Activated CD8-positive, alpha-beta memory T cell treated with anti-CD3 and anti-CD28 coated beads for 24 hours (primary cell): Measurements from ENCODE around the gene RYR1.

ENCODE experiments used
- DNase-seq: peaks from one replicate; pipeline ENCODE4 v3.0.0-alpha.2; 2020

The RYR1 gene

DNA sequence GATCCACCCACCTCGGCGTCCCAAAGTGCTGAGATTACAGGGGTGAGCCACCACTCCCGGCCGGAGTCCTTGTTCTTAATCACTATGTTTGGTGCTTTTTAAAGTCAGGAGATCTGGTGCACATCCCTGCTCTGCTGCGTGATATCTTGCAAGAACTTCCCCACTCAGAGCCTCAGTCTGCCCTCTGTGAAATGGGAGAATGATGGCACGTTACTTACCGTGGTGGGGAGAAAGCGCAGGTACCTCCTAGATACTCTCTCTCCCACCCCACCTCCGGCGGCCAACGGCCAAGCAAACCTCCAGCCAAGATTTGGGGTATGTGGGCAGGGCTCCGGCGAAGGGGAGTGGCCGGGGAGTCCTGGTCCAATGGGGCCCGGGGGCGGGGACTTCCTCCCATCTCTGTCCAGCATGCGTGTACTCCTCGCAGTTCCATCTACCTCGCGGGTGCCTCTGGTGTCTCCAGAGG is at the start of gene RYR1:
Gene RYR1, plus strand, starts transcription at position 424 of the 466 bp plus-strand sequence. CDS start 139 bp downstream, outside the sequence.
- DNase-seq: peak; percentile 72

DNA sequence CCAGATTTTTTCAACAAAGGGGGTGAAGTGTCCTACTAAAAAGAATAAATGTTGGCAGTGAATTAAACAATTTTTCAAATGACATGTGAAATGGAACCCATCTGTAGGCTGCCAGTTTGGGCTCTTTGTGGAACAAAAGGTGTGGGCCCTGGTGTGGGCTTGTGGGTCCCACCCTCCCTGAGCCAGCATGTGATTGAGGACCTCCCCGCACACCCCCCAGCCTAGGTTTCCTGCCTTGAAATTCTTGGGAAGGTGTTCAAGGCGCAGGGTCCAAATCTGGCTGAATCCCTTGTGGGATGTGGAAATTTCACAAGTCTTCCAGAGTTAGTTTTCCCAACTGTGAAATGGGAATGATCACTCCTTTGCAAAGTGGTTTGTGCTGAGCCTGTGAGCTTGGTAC is 49.7 kb upstream of the RYR1 start:
- DNase-seq: no peak

DNA sequence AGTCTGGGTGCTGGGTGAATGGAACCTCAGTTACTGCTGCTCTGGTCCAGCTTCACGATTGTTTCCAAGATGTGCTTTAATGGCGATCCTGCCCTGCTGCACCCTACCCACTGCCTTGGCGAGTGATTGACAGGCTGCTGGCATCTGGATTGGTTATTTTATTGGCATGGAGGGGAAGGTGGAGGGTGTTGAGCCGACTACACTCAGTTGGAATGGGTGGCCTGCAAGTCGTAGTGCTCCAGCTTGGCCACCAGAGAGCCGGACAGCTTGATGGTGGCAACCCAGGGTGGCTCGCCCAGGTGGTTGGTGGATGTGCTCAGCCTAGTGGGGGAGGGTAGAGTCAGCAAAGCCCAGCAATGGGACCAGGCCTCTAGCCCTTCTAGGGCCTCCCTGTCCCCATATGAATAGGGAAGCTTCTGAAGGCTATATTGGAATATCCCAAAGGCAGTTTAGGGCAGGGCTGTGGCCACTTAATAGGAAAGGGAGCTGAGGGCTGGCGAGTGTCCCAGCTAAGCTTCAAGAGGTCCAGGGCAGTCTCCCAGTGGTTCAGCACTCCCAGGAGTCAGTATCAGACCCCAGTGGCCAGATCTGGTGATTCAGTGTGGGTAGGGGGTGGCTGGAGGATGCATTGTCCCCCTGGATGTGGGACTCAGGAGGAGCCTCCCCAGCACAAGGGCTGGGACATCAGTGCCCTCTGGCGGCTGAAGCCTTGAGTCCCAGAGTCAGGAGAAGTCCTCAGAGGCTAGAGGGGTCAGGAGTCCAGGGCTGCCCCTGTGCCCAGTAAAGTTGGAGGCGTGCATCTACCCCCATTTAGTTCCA is 49.1 kb upstream of the RYR1 start:
- DNase-seq: no peak

DNA sequence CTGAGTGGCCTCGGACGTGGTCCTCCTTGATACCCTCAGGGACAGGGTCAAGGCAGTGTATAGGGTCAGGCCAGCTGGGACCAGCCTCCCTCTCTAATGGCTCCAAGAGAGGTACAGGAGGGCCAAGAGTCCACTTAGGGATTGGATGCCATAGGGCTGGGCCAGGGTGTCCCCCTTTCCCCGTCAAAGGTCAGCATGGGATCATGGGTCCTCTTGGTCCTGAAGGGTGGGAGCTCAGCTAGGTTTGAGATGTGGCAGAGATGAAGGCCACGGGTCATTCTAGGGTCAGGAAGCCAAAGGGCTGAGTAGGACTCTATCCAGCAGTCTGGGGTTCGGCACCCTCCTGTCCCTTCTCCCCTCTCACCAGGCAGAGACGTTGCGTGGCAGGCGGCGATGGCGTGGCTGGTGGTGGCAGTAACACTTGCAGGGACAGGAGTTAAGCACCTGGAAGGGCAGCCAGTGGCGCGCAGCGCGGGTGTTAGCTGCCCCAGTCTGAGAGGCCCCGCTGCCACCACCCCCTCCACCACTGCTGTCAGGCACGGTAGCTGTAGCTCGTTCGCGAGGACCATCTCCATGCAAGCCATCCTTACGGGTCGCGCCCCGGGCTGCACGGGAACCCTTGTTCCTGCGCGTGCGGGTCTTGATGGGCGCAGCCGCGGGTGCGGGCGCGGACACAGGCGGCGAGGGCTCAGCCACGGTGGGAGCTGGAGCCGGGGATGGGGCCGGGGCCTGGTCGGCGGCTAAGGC is 48.3 kb upstream of the RYR1 start:
- DNase-seq: no peak

DNA sequence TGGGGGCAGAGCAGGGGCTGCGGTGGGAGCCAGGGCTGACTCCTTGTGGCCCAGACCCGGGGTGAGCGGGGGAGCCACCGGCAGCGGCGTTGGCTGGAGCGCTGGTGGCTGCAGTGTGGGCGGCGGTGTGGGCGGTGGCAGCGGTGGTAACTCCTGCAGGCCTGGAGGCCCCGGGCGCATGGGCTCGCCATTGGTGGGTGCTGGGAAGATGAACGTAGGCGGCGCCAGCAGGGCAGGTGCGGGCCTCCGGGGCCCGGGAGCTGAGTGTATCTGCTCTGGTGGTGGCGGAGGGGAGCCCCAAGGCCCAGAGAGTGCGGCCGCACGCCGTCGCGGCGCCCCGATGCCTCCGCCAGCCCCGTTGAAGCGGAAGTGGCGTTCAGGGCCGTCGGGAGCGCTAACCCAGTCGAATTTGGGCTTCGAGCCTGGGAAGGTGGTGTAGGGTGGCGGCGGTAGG is 47.7 kb upstream of the RYR1 start:
- DNase-seq: no peak

DNA sequence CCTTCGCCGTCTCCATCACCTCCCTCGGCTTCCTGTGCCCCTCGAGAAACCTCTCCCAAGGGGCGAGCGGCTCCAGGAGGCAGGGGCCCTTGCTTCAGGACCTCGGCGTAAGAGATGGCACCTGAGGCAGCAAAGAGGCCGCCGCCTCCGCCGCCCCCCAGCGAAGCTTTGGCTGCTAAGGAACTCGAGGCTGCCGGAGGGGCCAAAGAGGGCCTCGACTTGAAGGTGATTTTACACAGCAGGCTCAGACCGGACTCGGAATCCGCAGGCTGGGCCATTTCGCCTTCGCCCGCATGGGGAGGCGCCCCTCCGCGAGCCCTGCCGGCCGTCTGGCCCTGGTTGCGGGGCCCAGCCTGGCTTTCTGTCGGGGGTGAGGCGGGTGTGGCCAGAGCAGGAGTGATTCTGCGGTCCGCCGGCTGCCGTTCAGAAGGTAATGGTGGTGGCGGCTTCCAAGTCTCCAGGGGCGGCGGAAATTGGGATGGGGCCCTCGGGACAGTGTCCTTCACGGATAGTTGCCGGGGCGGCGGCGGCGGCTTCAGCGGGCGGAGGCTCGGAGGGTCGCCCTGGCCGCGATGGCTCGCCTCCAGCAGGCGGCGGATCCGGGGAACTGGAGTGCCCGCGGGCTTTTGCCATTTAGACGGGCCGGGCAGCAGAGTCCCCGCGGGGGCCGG is 47.1 kb upstream of the RYR1 start:
- no peak for DNase-seq

DNA sequence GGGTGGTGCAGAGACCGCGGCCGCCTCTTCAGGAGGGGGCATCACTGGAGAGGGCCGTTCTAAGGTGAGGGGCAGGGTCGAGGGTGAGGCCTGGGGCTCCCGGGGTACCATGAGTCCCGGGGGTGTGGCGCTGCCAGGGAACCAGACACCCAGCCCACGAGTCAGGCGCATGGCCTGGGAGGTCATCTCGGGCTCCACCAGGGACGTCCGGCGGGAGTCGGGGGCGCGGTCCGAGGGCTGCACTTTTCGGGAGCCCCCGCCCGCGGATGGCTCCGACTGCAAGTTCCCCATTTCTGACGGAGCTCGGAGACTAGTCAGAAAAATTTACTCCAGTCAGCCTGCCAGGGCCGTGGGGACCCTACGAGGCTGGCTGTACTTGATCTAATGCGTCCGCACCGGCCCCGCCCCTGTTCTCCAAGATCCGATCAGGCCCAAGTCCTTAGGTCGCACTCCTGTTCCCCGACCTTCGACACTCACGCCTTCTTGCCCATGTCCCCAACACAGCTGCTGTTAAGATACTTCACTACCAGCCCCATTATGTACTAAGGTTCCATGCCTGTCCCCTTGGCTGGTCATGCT is 46.4 kb upstream of the RYR1 start:
- DNase-seq: no peak

DNA sequence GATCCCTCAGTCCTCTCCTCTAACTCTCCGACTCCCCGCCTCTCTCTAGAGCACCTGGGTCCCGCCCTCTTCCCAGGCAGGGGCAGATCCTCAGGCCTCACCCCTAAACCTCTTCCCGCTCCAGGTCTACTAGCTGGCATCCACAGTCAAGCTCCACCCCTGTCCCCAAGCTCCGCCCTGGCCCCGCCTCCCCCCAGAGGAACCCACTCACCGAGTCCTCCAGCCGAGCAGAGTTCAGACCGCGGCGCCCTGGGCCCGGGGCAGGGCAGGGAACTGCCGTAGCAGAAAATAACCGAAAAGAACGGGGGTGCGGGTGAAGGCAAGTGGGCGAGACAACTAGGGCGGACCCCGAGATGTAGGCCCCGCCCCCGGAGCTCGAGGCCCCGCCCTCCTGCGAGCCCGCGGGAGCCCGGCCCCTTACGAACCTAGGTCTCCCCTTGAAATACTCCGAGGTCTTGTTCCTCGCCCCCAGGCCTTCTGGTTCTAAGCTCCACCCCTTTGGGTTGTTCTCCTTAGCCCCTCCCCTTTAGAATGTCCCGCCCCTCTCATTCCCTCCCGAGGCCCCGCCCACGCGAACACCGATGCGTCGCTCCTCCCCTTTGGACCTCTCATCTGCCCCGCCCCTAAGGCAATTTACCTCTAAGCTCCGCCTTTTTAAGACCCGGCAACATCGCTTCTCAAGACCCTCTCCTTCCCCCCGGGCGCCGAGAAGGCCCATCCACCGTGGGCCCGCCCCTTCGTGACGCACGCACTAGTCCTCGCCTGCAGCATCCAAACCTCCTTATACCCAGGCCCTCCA is 45.7 kb upstream of the RYR1 start, which contains the start of gene GGN:
Gene GGN, minus strand, starts transcription at position 485 of the 799 bp plus-strand sequence. CDS start 773 bp downstream, outside the sequence.
- DNase-seq: peak; percentile 88

DNA sequence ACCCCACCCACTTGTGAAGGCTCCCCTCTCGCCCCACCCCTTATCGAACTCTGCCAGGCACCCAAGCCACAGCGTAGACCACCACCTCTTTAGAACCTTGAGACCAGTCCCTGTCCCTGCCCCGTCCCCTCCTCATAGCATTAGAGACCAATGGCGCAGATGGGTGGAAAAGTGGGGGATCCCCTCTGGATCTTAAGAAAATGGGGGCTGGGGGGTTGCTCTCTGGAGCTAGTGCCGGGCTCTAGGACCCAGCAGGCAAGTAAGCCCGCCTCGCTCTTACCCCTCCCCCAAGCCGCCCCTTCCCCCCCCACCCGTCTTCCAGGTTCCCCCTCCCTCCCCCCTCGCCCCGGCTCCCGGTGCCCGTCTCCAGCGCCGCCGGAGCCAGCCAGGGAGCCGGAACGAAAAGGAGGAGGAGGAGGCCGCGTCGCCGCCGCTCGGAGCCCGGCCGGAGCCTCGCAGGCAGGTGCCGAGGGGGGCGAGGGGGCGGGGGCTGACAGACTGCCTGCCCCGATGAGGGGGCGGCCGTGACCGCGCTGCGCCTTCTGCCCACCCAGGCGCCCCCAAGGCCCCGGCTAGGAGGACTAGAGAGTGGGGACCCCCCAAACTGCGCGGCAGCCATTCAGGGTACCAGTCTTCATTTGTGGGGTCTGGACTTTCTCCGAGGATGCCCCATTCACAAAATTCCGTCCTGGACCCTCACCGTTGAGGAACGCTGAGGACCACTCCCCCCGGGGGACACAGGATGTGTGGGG is 45.0 kb upstream of the RYR1 start, which contains the start of gene SPRED3:
Gene SPRED3, plus strand, starts transcription at position 349 of the 752 bp plus-strand sequence. CDS start 1,606 bp downstream, outside the sequence.
- DNase-seq: peak; percentile 62

DNA sequence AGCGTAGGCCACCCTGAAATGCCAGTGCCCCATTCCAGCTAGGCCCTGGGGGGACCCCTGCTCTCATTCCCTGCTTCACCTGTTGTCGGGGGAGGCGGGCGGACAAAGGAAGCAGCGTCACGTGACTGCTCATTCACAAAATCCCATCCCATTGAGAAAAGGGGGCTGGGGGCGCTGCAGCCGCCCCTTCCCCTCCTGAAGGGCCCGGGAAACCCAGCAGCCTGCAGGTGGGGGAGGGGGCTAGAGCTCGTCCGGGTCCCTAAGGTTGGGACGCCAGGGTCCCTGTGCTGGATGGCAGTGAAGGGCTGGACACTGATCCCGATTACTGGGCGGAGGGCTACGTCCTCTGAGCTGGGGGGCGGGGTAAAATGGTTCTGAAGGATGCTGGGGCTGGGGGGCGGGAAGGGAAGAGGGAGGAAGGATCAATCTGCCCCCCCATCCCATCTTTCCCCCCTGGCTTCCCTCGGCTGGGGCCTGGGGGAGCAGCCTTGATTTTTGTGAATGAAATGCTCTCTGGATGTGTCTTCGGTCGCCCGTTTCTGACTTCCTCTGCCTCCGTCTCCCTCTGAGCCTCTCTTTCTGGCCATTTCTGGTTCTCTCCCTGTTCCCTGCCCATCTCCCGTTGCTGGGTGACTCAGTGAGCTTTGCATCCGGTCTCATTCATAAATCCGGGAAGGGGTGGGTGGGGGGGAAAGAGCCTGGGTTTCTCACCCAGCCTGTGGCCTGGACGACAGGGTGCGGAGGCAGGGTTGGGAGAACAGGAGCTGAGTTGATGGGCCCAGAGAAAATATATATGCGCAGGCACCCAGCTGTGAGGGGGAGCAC is 44.2 kb upstream of the RYR1 start:
- no peak for DNase-seq

DNA sequence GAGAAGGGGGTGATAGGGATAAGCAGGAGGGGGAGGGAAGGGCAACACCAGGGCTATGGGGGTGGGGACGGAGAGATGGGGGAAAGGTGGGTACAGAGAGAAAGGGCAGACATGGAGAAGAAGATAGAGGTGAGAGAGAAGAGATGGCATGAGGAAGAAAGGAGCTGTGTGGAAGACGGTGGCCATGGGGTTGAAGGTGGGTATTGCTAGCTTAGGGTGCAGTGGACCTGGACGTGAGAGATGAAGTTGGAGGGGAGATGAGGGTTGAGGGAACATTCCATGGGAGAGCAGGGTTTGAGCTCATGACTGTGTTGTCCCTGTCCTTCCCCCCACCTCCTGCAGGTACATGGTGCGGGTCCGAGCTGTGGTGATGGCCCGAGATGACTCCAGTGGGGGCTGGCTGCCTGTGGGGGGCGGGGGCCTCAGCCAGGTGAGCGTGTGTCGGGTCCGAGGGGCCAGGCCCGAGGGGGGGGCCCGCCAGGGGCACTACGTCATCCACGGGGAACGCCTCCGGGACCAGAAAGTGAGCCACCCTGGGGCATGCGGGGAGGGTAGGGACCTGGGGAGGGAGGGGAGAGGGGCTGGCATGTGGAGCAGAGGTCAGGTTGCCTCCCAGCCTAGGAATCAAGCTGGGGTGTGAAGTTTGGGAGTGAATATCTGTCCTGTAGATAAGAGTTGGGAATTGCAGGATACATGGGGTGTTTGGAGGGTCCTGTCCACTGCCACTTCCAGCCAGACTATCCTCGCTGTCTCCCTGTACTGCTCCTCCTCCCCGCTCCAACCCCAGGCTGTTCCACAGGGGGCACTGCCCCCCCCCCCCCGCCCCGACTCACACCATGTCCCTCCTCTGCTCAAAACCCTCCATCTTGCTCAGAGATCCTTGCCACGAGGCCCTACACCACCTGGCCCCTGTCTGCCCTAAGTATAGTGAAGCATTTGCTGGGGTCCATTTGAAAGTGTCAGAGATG is 43.2 kb upstream of the RYR1 start:
- no peak for DNase-seq

DNA sequence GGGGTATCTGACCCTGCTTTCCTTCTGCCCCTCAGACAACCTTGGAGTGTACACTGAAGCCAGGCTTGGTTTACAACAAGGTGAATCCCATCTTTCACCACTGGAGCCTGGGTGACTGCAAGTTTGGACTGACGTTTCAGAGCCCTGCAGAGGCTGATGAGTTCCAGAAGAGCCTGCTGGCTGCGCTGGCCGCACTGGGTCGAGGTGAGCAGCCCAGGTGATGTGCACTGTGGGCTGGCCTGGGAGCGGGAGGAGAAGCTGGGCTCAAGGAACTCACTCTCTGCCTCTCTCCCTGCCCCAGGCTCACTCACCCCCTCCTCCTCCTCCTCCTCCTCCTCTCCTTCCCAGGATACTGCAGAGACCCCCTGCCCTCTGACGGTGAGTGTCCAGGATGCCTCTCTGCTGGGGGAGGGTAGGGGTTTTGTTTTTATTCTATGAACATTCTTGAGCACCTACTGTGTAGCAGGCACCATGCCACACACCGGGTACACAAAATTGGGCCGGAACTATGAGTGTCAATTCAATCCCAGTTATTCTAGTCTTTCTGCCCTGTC is 41.5 kb upstream of the RYR1 start:
- no peak for DNase-seq

DNA sequence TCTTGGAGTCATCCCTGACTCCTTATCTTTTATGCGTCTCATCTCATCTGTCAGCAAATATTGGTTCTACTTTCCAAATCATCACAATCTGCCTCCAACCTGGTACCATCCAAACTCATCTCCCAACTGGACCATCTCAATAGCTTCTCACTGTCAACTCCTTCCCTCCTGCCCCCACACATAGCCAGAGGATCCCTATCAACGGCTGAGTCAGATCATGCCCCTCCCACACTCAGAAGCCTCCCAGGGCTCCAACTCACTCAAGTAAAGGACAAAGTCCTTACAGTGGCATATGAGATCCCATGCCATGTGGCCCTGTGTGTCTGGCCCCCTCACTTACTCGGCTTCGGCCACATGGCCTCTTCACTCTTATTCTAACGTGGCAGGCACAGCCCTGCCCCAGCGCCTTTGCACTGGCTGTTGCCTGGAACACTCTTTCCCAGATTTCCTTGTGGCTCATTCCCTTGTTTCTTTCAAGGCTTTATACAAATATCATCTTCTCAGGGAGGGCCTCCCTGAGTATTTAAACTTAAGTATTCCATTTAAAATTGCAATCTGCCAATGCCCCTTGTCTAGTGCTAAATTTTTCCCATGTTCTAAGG is 40.7 kb upstream of the RYR1 start:
- DNase-seq: no peak

DNA sequence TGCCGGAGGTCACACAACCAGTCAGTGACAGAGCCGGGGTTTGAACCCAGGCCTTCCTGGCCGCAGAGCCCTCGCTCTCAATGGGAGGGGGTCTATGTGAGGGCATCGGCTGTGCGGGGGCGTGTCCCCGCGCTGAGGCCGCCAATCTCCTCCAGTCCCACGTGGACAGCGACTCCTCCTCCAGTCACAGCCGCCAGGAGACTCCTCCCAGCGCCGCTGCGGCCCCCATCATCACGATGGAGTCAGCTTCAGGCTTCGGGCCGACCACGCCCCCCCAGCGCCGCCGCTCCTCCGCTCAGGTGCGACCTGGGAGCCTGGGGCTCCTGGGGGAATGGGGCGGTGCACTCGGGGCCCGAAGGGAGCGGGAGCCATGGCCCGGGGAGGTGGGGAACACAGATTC is 39.0 kb upstream of the RYR1 start:
- peak; percentile 86 for DNase-seq

DNA sequence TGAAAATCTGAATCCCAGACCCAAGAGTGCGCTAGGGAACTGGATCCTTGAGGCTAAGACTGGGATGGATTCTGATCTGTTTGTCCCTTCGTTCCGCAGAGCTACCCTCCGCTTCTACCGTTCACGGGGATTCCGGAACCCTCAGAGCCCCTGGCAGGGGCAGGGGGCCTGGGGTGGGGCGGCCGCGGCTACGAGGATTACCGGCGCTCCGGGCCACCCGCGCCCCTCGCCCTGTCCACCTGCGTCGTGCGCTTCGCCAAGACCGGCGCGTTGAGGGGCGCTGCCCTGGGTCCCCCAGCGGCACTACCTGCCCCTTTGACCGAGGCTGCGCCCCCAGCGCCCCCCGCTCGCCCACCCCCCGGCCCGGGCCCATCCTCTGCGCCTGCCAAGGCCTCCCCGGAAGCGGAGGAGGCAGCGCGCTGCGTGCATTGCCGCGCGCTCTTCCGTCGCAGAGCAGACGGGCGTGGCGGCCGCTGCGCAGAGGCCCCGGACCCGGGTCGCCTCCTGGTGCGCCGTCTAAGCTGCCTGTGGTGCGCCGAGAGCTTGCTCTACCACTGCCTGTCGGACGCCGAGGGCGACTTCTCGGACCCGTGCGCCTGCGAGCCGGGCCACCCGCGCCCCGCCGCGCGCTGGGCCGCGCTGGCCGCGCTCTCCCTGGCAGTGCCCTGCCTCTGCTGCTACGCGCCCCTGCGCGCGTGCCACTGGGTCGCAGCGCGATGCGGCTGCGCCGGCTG is 37.9 kb upstream of the RYR1 start:
- DNase-seq: peak; percentile 85

DNA sequence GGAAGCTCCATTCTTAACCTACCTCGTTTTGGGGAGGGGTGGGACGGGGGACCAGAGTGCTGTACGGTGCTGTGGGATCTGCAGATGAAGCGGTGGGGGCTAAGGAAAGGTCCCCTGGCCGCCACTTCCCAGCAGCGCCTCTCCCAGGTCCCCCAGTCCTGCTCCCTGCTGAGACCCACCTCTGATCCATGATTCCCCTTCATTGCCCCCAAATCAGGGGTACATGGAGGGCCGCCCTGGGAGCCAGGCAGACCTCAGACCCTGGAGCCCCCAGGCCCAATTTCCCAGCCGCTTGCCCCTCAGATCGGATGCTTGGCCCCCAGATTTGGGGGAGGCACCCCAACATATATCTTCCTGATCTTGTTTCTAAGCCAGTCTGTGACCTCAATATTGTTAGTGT is 34.4 kb upstream of the RYR1 start:
- no peak for DNase-seq

DNA sequence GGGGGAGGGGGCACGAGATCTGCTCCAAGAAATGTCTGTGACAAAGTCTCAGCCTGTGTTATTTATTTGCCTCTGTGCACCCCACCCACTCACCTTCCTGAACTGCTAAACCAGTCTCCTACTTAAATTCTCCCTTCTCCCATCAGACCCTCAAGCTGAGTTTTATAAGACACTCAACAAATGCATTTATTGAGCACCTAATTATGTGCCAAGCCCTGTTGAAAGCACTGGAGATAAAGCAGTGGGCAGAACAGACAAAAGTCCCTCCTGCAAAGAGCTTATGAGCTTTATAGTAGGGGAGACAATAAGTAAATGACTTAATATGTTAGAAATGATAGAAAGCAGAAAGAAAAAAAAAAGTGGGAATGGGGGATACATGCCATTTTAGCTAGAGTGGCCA is 34.0 kb upstream of the RYR1 start:
- DNase-seq: no peak
